RWPE1 (cell line): Measurements from ENCODE around the gene SEC23B.

ENCODE experiments used
- CTCF ChIA-PET: fragments of 350-600 bp; sonication (Branson Sonifier 250); formaldehyde crosslinking; extraction: SDS; loops from one replicate; lab custom pipeline; 2021; lab: Yijun Ruan, JAX
- POLR2A ChIA-PET: fragments of 400-600 bp; formaldehyde crosslinking; extraction: SDS; loops from one replicate; lab custom pipeline; 2020; ENCODE audit warnings: antibody characterized with exemption; ENCODE audit not compliant: low non-redundant PET; lab: Yijun Ruan, JAX
- DNase-seq: peaks from one replicate; pipeline ENCODE4 v3.0.0; 2012; ENCODE audit warnings: low spot score
- H3K27ac ChIP-seq: fragments of 450-650 bp; 2 replicates; pipeline ENCODE4 v1.5.1; 2017
- TF ChIP-seq, protein P1 (sequence below): fragments of 450-650 bp; conservative IDR thresholded peaks from 2 replicates; pipeline ENCODE4 v1.5.1; 2017; ENCODE audit warnings: low read depth, mild to moderate bottlenecking

The SEC23B gene

DNA sequence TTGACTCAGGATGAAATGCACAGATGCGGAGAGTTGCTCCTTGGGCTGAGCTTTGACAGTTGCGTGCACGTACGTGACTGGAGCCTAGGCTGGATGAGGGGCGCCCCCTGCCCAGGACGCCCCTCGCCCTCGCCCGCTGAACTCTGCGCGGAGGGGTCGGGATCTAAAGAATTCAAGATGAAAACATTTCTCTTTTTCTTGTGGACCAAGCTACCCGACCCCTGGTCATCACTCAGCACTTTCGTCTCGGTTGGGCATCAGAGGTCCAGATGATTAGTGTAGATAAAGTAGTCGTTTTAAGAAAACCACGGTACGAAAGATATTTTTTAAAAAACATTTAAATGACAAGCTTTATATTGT is 80.8 kb downstream of the SEC23B start:
- DNase-seq = no peak
- H3K27ac ChIP-seq = peak overlapping the region; percentile 73
- TF ChIP-seq, protein P1, sequence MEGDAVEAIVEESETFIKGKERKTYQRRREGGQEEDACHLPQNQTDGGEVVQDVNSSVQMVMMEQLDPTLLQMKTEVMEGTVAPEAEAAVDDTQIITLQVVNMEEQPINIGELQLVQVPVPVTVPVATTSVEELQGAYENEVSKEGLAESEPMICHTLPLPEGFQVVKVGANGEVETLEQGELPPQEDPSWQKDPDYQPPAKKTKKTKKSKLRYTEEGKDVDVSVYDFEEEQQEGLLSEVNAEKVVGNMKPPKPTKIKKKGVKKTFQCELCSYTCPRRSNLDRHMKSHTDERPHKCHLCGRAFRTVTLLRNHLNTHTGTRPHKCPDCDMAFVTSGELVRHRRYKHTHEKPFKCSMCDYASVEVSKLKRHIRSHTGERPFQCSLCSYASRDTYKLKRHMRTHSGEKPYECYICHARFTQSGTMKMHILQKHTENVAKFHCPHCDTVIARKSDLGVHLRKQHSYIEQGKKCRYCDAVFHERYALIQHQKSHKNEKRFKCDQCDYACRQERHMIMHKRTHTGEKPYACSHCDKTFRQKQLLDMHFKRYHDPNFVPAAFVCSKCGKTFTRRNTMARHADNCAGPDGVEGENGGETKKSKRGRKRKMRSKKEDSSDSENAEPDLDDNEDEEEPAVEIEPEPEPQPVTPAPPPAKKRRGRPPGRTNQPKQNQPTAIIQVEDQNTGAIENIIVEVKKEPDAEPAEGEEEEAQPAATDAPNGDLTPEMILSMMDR = no peak
- ChIA-PET POLR2A (interaction anchor here (0.9 kb wide), 1 partner anchor 22 kb away, joined by 4 read pairs; the partner anchor contains the start of gene SMIM26), CTCF (interaction anchor here (0.7 to 0.9 kb wide), 2 partner anchors 20 to 150 kb away, joined by 3 read pairs; no protein-coding TSS in a partner anchor)

DNA sequence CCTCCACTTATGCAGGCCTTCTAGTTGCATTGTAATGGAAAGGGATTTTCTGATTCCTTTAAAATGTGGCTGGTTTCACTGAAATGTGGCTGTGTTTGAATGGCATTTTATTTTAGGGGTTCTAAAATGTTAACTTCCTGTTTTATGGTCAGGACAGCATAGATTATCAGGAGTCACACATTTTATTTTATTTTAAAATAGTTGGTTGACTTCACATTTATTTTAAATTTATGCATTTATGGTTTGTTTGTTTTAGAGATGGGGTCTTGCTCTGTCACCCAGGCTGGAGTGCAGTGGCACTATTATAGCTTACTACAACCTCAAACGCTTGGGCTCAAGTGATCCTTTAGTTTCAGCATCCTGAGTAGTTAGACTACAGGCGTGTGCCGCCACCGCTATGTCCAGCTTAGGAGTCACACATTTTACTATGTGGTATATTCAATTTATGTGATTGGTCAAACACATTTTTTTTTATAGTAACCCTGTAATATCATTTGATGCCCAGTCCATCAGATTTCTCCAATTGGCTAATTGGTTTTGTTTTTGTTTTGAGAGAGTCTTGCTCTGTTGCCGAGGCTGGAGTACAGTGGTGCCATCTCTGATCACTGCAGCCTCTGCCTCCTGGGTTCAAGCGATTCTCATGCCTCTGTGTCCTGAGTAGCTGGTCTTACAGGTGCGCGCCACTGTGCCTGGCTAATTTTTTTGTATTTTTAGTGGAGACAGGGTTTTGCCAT is 82.4 kb downstream of the SEC23B start:
- no peak for DNase-seq
- no peak overlapping the region for H3K27ac ChIP-seq
- TF ChIP-seq, protein P1 = no peak
- CTCF ChIA-PET = no interaction called here
- POLR2A ChIA-PET = no interaction called here

GRCh38 chr20:18596270-18596669 is 88.5 kb downstream of the SEC23B start:
- no peak for DNase-seq
- H3K27ac ChIP-seq = no peak overlapping the region
- ChIA-PET CTCF (interaction anchor here (0.5 kb wide), 1 partner anchor 303 kb away, joined by 3 read pairs; no protein-coding TSS in a partner anchor), POLR2A (no interaction called here)
- TF ChIP-seq, protein P1 = no peak

DNA sequence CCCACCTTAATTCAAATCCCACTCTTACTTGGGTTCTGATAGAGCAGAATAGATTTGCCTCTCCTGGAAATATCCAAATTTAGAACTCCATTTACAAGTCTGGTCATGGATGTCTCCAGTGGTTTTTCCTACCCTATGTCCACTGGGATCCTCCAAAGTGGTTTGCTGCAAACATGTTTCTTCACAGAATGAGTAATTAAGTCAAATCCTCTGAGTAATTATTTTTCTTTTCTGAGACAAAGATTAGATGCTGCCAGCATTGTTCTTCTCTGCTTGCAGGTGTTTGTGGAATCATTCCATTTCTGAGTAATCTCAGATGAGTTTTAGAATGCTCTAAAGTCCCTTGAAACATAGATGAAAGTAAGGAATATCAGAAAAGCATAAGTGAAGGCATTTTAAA is 102.0 kb downstream of the SEC23B start:
- ChIA-PET POLR2A (no interaction called here), CTCF (no interaction called here)
- H3K27ac ChIP-seq = no peak overlapping the region
- DNase-seq = no peak
- TF ChIP-seq, protein P1 = no peak
